NCI-H2171 (cell line): ENCODE results near the gene CLEC2L.

Experiments
- DNase-seq: peaks from one replicate; lab custom pipeline; 2025; lab: John Stamatoyannopoulos, UW

CLEC2L gene

GRCh38 chr7:139557857-139558581, 34.5 kb downstream of the CLEC2L start:
- no peak for DNase-seq

DNA sequence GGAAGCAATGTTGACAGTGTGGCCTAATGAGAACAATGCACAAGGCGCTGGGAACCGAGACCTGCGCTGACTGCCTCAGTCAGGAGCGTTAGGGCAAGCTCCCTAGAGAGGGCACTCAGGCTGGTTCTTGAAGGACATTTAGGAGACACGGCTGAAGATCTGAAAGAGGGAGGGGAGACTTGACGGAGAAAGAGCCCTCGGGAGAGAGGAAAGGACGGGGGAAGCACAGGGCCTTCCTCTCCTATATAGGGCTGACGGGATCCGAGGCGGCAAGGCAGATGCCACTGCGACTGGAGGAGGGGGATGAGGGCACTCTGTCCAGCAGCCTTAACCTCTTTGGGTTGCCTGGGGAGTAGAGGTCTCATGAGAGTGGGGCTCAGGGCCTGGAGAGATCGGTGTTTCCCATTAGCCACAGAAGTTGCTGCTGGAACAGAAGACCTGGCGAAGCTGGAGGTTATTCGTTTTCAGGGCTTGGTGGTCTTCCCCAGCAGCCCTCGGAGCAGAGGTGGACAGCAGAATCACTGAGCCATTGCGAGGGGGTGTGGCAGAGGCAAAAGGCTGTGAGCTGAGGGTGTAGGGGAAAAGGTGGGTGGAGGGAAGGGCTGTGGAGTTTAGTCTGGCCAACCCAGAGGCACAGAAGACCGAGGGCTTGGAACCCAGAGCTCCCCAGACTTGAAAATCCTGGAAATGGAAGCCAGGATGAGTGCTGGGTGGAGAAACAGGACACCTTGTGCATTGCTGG, 36.0 kb downstream of the CLEC2L start:
- no peak for DNase-seq

DNA sequence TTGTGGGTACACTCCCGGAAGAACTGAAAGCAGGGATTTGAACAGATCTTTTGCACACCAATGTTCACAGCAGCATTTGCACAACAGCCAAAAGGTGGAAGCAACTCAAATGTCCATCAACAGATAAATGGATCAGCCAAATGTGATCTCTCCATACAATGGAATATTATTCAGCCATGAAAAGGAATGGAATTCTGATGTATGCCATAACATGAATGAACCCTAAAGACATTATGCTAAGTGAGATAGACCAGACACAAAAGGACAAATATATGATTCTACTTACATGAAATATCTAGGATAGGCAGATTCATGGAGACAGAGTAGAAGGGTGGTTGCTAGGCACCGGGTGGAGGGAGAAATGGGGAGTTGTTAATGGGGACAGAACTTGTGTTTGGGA, 36.7 kb downstream of the CLEC2L start:
- no peak for DNase-seq

DNA sequence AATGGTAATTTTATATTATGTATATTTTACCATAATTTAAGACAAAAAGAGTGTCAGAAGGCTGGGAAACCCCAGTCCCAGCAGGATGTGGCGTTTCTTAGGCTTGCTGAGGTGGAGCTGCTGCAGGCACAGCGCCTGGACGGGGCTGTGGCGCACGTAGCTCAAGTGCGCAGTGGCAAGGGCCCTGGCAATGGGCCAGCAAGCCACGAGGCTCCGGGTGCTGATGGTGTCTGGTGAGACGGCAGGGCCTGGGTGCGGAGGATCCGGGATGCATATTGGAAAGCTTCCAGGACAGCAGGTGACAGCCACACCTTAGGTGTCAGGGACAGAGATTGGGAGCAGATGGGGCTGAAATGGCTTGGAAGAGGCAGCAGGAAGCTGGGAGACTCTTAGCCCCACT, 37.2 kb downstream of the CLEC2L start:
- DNase-seq = peak; percentile 97

- DNase-seq = no peak
Measured at GRCh38 chr7:139562491-139562890, 39.0 kb downstream of the CLEC2L start.

DNA sequence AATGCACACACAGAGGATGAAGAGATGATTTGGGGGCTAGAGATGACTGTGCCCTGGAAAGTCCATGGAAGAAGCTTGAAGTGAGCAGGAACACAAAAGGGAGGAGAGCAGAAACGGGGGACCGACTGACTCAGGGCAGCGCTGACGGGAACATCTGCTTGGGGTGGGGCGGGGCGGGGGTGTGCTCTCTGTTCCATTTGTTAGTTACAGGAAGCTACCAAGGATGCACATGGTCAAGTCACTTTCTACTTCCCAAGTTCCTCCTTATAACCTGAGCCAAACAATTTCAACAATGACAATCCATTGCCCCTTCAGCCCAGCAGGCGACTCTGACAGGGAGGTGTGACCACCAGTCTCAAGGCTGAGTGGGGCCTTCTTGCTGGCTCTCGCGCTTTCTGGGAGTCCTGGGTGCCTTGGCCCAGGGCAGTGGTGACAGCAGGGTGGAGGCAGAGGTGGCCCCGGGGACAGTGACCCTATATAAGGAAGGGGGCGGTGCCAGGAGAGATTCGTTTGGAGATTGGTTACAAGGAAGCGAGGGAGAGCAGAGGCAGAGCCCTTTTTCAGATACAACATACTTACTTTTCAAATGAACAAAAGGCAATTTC, 39.6 kb downstream of the CLEC2L start:
- DNase-seq = no peak

GRCh38 chr7:139563856-139564255, 40.4 kb downstream of the CLEC2L start:
- no peak for DNase-seq

- DNase-seq = no peak
Measured at GRCh38 chr7:139566075-139566474, 42.6 kb downstream of the CLEC2L start.

- DNase-seq = no peak
Measured at GRCh38 chr7:139566736-139567646, 43.5 kb downstream of the CLEC2L start.

- DNase-seq = no peak
Measured at GRCh38 chr7:139567647-139568345, 44.3 kb downstream of the CLEC2L start.

DNA sequence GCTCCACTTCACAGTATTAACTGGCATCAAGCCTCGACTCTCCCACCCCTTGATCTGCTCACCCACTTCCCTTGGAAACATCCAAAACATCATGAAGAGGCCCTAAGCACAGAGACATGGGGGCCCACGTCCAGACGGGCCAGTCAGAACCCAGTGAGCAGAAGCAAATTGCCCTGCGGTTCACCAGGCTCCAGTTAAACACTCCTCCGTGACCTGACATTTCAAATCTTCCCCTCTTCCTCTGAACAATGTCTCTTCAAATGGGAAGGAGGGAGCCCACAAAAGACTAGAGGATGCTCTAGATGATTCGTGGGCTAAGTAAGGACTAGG, 44.8 kb downstream of the CLEC2L start:
- no peak for DNase-seq

- no peak for DNase-seq
Measured at GRCh38 chr7:139568813-139569490, 45.5 kb downstream of the CLEC2L start.

- DNase-seq = no peak
Measured at GRCh38 chr7:139570119-139570518, 46.6 kb downstream of the CLEC2L start.

DNA sequence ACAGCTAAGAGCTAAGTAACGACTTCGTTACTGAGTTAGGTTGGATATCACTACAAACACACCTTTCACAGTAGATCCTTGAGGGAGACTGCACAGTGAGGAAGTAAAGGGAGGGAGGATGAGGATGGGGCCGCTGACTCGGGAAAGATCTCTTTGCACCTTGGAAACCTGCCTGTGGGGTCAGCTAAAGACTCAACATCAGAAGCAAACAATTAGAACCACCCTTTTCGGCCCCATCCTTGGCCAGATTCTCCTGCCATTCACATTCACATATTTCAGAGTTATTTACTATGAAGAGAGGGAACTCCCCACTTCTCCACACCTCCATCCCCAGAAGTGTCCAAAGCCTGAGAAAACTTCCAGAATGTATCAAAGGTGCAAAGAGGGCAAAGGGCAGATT, 47.1 kb downstream of the CLEC2L start:
- no peak for DNase-seq

DNA sequence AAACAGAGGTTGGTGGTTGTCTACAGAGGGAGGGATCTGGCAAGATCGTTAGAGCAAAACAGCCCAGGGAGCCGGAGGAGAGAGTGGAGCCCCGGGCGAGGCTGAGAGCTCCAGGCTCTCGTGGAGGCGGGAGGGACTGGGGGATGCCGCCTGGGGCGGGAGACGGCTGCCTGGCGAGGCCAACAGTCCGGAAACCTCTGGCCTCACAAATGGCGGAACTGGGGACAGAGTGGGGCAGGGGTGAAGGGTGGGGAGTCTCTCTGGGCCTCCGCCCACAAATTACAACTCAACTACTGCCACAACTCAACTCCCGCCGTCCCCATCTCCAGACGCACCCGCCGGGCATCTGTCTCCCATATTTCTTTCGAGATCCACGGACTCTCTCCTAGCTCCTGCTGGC, 47.7 kb downstream of the CLEC2L start:
- no peak for DNase-seq

DNA sequence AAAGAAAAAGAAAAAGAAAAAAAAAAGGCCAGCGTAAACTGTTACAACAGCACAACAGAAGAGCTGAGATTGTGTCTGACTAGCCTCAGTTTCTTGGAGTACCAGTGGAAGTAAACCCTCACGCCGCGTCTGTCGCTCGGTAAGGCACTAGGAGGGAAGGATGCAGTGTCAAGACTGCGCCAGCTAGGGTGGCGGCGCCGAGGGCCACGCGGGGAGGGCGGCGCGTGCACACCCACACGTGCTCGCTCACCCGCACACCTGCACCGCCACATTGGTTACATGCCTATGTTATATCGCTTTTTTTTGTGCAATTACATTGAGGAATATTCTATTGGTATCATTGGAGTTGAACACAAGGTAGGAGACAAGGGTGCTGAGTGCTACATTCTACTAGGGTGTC, 48.2 kb downstream of the CLEC2L start:
- DNase-seq = no peak

DNA sequence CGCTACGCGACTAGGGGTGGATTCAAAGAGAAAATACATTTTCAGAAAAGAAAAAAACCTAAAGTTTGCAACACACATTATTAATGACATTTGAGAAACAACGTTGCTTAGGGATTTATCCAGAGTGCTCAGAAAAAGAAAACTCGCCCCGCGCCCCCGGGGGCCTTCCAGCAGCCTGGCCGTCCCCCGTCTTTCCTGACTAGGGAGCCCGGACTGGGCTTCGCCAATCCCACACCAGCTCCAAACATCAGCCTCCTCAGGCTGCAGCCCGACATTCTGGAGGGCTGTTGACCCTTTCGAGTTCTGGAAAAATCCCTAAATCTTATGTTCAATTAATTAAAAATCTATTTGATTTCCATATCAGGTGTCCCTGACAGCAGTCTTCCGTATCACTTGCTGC, 48.6 kb downstream of the CLEC2L start:
- DNase-seq = no peak

GRCh38 chr7:139572704-139573385, 49.4 kb downstream of the CLEC2L start:
- no peak for DNase-seq

- DNase-seq = no peak
Measured at GRCh38 chr7:139573871-139574270, 50.4 kb downstream of the CLEC2L start.

GRCh38 chr7:139574618-139575337, 51.3 kb downstream of the CLEC2L start:
- no peak for DNase-seq
